HG03139 (cell line): ENCODE data around the gene ZNF317.
"Not testable (repeated sequence)": the region's sequence is repeated elsewhere in the genome, so short reads cannot be mapped to it uniquely, and the experiment has no call there.

ENCODE experiments used
- ATAC-seq: cut with Tn5 transposase; IDR thresholded peaks from one replicate; pipeline ENCODE4 v1.9.1; 2021; ENCODE audit not compliant: unreplicated experiment

Gene ZNF317

DNA sequence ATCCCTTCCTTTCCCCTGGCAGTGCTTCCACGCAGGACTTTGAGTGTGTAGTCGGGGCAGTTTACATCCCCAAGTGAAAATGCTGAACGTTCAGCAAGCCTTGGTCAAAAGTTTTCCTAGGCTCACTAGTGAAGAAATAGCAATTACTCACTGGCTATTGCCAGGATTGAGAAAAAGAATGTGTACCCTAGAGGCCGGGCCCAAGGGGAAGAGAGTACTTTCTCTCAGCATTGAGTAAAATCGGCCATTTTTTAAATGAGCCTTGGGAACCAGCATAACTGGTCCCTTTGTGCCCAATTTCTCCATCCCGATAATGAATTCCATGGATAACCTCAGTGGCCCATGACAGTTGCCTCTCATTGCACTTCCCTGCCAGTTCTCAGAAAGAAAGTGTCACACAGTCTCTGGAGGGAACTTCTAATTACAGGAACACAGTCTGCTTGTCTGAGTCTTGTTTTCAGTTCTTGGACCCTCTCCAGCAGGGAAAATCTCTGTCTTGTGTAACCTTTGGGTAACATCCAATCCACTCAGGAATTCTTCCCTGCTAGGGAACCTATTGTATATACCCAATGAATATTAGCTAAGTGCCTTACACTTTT is 31.3 kb downstream of the ZNF317 start:
- ATAC-seq, result no peak

DNA sequence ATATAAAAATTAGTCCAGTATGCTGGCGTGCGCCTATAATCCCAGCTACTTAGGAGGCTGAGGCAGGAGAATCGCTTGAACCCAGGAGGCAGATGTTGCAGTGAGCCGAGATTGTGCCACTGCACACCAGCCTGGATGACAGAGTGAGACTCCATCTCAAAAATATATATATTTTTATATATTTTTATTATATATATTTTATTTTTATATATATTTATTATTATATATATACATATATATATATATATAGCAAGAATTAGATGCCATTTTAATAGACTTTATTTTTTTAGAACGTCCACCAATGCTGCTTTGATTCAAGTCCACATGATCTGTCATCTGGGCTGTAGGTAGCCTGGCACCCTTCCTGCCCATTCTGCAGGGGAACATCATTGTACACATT is 35.1 kb downstream of the ZNF317 start:
- no peak for ATAC-seq

DNA sequence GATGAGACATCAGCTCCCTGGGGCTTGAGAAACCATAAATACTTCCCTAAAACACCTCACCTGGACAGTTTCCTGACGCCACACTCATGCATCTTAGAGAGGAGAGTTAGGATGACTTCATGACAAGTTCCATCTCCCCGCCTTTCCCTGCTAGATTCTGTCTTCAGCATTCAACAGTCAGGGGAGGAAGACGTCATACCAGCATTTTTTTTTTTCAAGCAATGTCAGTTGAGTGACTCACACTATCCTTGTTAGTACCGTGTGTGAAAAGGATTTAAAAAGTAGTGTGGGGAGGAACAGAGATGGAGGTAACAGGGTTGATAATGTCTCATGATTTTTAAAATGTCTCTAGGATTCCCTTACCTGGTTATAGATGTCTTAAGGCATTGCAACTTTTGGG is 38.7 kb downstream of the ZNF317 start, which contains the start of gene OR7D2:
Gene OR7D2, plus strand, starts transcription at position 79 of the 400 bp plus-strand sequence. CDS start 6,803 bp downstream, outside the sequence.
- ATAC-seq, result no peak

DNA sequence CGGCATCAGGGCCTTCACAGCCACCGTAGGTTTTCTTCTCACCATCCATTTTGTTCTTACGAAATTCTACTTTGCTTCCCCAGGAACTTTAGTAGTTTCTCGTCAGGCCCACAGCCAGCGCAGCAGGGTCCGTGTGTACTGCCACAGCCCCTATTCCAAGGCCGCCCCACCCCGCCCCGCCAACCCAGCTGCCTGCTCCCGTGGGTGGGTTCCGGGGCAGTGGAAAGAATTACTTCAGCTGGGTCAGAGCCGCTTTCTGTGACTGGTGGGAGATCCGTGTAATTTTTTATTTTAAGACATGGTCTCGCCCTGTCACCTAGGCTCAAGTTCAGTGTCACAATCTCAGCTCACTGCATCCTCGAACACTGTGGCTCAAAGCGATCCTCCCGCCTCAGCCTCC is 42.8 kb downstream of the ZNF317 start:
- ATAC-seq, result no peak

DNA sequence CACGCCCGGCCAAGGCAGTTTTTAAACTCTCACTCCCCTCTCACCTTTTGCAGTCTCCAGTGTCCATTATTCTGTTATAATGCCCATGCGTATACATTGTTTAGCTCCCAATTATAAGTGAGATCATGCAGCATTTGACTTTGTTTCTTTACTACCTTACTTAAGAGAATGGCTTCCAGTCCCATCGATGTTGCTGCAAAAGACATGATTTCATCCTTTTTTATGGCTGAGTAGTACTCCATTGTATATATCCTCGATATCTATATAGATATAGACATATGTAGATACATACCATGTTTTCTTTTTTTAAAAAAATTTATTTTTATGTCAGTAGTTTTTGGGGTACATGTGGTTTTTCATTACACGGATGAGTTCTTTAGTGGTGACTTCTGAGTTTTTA is 47.0 kb downstream of the ZNF317 start:
- ATAC-seq, result no peak

DNA sequence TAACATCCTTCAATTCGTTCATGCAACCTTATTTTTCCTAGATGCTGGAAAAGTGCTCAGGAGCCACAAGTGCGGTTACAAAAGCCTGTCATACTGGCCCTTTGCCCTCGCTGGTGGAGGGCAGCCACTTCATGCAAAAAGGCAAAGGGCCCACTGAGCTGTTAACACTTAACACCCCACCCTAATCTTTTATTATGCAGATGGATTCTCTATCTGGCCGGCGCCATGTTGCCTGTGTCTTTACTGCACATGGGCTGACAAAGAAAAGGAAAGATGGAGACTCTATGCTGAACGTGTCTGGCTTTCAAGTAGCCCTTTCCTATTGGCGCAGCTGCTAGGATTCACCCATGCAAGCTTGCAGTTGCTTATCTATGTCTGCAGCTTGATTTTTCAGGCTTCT is 49.3 kb downstream of the ZNF317 start:
- no peak for ATAC-seq

DNA sequence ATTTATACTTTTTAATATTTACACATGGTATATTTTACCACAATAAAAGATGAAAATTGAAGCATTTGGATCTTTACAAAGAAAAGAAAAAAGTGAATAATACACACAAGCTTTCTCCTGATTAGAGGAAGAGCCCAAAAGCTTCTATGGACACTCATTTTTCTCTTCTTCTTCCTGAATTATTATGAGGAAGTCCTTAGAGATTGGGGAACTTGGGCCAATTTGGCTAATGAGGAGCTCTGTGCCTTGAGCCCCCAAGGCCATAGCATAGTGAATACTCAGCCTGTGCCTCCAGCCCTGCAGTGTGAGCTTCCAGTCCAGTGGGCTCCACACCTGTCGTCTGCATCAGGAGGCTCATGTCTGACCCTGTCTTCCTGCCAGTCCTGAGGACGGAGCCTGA is 57.8 kb downstream of the ZNF317 start:
- not testable (repeated sequence) for ATAC-seq

DNA sequence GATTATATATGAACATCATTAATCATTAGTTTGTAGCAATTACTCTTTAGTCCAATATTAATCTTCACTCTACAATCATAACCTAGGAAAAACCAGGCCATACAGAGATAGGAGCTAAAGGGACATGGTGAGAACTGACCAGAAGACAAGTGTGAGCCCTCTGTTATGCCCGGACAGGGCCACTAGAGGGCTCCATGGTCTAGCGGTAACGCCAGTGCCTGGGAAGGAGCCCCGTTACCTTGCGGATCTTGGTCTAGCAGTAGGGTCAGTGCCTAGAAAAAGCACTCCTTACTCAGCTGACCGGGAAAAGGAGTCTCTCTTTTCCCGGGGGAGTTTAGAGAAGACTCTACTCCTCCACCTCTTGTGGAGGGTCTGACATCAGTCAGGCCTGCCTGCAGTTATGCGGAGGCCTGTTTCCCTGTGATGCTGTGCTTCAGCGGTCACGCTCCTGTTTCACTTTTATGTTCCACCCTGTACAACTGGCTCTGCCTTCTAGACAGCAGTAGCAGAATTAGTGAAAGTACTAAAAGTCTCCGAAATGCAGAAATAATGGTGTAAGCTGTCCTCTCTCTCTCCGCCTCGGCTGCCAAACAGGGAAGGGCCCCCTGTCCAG is 65.4 kb downstream of the ZNF317 start:
- no peak for ATAC-seq
